Dermis blood vessel endothelial cell (primary cell): ENCODE results near the gene CDCP1. TPM values are rescaled to one million over a fixed set of nuclear protein-coding genes. Genes with fewer than 3 reads are reported as not detected.

Source experiments
- DNase-seq: peaks from one replicate; pipeline ENCODE4 v3.0.0; 2010
- total RNA-seq: library from RNA; depleted of rRNA; stranded (reverse); fragments of >200 nt; gene quantifications from 2 replicates; pipeline ENCODE4 v1.2.3, GENCODE V29; 2014

Gene CDCP1
- total RNA-seq, 1 donor from 2014 or later = 0.17 TPM

DNA sequence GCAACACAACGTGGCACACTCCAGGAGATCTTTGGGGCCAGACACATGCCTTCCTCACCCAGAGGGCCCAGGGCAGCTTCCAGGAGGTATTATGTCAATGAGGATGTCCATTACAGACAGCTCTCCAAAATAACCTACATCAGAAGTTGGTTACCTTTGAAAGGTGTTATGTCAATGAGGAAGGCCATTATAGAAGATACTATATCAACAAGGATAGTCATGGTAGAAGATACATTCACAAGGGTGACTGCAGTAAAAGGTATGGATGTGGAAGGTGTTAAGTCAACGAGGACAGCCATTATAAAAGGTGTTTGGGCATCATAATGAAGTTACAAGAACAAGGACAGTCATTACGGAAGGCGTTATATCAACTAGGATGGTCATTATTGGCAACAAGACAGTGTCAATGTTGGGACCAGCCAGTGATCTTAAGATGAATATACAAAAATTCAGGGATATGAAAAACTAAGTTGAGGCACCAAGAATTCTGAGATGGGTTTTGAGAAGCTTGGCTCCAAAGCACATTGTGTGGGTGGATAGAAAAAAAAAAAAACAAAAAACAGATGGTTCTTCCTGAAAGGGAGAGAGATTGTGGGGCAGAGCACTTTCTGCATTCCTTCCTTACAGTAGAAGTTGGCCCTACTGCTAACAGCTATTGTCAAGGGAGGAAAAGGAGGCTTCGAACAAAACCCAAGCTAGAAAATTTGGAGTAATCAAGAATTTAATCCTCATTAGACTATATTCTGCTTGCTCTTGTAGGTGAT is 11.2 kb downstream of the CDCP1 start:
- no peak for DNase-seq

DNA sequence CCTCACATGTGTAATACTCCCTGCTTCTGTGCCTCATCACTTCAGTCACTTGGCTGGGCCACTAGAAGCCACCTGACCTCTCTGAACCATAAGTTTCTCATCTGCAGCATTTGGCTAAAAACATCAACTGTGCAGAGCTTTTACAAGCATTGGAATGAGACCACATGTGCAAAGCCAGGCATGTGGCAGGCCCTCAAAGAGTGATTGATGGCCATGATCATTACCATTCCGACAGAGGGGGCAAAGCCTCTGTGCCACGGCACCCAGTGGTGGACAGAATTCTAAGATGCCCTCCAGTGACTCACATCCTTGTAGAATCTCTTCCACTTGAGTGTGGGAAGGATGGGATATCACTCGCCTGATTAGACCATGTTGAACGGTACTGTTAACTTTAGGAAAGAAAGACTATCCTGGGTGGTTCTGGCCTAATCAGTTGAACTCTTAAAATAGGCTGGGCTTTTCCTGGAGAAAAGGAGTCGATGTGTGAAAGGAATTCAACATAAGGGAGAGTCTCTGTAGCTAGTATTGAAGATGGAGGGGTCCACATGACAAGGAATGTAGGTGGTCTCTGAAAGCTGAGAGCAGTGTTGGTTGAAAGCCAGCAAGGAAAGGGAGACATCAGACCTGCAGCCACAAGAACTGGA is 13.5 kb downstream of the CDCP1 start:
- no peak for DNase-seq

DNA sequence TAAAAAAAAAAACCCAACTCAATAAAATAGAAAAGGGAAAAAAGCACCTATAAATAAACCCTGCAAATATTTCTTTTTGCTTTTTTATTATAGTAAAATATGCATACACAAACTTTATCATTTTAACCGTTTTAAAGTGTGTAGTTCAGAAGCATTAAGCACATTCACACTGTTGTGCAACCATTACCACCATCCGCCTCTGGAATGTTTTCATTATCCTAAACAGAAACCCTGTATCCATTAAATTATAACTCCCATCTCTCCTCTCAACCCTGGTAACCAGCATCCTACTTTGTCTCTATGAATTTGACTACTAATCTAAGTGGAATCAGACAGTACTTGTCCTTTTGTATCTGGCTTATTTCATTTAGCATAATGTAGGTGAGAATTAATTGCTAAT is 15.0 kb downstream of the CDCP1 start:
- DNase-seq = no peak

DNA sequence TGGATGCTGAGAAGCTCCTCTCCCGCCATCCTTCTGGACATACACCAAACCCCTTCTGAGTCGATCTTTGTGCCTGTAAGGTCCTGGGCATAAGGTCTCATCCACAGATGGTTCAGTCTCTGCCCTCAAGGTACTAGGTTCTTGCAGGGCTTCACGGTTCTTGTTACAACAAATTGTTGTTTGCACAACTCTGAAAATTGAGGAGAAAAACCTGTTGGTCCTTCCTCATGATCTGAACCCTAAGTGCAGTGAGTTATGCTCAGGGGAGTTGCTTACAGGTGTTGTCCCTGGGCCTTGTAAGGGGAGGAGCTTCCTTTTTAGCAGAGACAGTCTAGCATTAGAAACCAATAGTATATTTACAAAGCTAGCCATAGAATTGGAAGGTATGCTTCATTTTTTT is 15.7 kb downstream of the CDCP1 start:
- DNase-seq = no peak

DNA sequence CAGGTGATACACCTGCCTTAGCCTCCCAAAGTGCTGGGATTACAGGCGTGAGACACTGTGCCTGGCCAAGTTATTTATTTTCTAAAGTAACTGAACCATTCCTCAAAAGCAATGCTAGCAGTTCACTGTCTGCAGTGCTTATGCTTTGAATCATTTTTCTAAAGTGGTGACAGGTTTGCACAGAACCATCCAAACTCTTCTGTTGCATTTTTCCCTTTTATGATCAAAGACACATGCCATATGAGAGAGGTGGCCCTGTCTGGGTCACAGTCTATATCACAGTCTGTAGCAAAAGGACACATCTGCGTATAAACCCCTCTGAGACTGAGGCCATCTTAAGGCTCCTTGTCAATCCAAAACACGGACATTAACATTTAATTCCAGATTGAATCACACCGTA is 17.2 kb downstream of the CDCP1 start:
- DNase-seq = no peak

DNA sequence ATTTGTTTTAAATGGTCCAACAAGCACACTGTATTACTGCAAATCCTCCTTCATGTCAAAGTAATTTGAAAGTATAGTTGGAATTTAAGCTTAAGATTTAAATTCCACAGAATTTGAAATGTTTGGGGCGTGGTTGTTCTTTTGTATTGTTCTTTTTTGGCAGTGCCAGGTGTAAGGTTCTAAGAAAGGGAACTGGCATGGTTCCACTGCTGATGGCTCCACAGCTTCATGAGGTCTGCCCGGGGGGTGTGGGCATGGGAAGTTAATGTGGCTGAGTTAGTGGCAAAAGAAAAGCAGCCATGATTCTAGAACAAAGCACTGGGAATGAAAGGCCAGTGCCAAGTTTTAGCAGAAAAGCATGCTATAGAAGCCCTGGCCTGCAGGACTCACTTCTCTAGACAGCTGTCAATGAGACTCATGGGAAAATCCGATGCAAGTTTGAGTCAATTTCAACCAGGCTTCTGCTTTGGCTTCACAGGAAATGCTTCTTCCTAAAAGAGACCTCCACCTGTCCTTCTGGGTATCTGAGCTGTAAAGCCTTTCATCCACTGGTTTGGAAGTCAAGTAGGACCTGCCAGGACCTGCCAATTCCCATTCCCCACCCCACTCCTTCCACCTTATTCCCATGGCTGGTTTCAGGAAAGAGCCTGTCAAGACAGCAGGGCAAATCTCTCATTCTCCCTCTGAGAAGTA is 18.9 kb downstream of the CDCP1 start:
- no peak for DNase-seq

DNA sequence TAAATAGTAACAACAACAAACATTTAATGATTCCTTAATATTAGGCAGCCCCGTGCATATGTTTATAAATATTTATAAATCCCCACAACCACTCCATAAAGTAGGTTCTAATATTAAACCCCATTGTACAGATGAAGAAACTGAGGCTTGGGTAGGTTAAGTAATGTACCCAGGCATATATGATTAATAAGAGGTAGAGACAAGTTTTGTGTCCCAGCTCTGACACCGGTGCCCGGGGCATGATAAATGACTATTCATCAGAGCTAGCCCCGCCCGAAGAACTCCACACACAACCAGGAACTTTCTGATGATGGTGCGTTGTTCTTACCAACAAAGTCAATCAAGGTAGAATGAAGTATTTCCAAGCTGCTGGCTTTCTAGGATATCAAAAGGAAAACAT is 19.4 kb downstream of the CDCP1 start:
- no peak for DNase-seq

DNA sequence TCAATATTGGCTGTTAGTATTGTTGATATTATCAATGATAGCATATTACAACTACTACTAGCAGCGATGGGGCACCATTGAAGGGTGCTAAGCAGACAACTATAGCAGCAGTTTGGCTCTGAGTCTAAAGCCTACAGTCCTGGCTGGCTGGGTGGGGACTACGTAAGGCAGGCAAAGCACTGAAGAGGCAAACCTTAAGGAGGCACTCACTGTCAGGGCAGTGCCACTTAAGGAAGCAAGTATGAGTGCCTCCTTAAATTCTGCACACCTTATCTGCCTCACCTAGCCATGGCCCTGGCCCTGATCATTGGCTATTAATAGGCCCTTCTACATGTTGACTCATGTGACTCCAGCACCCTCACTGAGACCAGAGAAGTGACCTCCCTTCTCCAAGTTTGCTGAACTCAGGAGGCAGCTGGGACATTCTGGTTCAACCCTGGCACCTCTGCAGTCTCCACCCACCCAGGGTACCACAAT is 20.6 kb downstream of the CDCP1 start:
- no peak for DNase-seq

DNA sequence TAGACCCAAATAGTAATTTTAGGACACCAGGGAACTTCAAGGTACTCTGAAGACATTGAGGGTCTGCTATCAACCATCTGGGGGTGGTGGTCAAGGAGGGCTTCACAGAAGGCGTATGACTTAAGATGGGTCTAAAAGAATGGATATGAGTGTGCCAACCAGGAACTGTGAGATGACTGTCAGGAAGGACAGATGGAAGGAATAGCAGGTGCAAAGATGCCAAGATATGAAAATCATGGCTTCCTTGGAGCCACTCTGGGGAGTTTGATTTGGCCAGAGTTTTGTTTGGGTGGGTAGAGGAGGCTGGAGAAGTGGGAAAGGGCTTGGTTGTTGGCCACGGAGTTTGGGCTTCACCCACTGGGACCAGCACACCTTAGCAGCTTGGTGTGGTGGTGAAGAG is 21.2 kb downstream of the CDCP1 start:
- no peak for DNase-seq

DNA sequence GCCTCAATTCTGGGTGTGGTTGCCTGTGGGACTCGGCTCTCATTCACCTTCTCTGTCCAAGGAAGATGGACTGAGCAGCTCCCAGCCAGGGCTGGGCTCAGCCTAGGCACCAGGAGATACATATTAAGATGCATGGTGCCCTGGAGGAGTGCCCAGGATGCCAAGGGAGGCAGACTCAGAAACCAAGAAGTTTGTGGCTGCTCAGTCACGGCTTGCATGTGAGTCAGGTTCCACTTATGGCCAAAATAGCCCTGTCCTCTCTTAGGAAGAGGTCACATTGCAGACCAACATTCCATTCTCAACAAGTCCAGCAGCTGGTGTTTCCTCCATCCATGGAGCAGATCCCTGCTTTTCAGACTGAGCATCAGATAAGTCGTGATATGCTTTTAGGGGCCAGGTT is 21.8 kb downstream of the CDCP1 start:
- DNase-seq = peak; percentile 50

DNA sequence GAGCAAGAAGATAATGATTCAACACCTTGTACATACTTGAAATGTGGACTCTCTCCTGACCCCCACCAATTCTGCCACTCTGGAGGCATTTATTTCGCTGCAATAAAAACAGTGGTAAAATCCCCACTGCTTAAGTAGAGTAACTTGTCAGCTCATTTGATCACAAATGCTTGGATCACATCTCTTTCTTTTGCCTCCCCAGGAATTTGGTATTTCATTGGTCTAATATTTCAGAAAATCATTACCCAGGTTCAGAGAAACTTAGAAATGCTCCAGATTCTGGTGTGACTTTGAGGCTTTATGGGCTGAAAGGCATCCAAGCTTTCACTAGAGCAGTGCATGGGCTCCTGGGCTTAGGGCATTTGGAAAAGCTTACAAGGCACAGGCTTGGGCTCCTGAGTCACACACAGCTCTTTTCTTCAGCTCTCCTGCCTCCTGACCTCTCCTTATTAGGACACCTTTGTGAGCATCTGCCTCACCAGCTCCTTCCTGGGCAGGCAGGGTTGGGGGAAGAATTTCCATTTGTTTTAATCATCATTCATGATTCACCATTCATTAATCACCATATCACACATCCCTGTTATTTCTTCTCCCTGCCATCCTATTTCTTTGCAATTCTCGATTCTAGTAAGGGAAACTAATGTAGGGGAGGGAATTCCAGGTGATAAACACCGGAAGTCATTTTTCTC is 22.5 kb downstream of the CDCP1 start:
- peak; percentile 53 for DNase-seq

DNA sequence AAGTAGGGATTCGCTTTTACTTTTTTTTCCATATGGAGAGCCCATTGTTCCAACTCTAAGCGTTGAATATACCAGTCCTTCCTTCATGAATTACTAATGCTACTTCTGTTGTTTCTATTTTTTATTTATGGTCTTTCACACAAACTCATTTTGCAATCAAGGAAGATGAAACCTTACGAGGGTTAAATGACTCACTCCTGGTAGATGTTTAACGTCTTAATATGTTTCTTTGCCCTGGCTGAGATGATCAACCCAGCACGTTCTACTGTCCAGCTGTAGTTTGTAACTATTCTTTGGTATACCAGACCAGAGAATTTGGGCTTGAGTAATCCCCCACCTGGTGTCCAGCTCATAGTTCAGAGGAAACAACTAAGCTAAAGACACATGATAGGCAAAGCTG is 23.1 kb downstream of the CDCP1 start:
- peak; percentile 23 for DNase-seq

DNA sequence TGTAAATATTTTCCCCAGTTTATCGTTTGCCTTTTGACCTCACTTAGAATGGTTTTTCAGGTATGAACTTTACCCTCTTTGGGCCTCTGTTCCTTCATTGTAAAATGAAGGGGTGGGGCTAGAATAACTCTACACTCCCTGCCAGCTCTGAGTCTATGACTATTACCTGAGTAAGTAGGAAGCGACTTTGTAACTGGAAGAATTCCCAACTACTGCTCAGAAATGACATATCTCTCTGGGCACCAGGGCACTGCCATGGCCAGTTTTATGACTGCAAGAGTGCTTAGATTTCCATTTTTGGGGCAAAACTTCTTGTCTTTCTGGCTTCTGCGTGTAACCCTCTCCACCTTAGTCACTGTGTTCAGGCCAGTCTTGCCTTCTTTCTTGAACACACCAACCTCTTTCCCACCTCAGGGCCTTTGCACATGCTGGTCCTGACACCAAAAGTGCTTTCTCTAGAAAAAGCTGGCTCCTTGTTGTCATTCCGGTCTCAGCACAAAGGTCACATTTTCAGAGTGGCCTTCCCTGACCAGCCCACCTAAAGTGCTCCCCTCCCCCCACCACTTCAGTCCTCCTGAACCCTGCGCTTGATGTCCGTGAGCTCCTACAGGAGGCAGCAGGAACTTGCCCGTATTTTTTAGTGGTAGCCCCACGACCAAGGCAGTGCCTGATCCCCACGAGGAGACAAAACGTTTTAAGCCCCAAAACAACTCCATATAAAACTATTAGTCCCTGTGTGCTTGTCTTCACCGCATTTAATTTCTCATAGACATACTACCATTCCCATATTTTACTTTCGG is 25.6 kb downstream of the CDCP1 start:
- no peak for DNase-seq

DNA sequence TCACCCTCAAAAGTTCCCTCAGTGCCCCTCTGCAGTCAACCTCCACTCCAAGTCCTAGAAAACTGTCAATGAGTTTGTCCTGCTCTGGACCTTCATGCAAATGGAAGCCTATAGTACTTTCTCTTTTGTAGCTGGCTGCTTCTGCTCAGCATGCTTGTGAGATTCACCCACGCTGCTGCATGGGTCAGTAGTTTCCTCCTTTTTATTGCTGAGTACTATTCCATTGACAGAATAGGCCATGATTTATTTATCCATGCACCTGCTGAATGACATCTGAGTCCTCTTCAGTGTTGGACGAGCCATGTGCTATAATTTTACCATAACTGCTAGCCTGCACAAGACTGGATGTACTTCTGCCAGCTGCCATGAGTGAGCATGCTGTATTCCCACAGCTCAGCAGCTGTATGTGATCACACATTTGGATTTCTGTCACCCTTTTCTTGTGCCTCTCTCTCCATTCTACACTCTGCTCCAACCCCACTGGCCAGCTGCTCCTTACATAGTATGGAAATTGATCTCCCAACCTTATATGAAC is 26.3 kb downstream of the CDCP1 start:
- DNase-seq = no peak

DNA sequence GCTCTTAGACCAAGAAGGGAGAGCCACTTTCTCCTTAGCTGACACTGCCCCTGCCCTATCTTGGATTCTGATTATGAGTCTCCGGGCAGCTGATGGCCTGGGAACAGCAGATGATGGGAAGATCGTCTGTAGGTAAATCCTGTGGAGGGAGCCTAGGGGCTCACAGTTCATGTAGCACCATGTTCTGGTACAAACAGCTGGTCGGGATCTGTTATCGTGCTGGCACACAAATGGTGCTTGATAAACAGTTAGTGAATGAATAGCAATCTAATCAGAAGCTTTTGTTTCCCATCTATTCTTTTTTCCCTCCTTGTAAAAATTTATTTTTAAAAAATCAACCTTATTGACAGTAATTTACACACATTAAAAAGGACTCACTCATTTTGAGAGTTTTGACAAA is 26.8 kb downstream of the CDCP1 start:
- DNase-seq = no peak

DNA sequence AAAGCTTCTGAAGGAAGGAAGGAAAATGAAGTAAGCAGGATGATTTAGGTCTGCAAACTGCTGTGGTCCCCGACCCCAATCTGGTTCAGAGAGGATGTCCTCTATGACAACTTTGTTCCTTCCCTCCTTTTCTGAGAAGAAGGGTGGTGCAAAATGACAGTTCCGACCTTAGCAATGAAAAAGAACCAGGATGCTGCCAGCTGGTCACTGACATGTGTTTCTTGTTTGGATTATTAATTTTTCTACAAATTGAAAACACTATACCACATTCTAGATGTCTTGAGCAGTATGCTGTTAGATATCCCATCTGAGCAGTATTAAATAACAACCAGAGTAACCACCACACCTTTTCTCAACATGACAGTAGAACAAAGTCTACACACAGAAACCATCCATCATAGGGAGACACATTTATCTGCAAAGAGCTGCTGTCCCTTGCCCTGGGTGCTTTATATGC is 27.5 kb downstream of the CDCP1 start:
- DNase-seq = no peak

DNA sequence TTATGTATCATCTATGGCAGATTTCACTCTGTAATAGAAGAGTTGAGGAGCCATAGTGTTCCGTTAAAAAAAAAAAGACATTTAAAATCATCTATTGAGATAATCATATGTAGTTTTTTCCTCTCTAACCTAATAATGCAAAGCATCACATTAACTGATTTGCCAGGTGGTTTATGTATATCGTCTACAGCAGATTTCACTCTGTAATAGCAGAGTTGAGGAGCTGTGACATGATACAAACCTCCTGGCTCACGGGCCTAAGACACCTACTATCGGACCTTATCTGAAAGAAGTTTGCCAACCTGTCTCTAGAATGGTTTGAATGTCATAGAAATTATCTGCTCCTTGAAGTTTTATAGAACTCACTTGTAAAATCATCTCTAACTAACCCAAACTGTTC is 29.8 kb downstream of the CDCP1 start:
- DNase-seq = no peak

DNA sequence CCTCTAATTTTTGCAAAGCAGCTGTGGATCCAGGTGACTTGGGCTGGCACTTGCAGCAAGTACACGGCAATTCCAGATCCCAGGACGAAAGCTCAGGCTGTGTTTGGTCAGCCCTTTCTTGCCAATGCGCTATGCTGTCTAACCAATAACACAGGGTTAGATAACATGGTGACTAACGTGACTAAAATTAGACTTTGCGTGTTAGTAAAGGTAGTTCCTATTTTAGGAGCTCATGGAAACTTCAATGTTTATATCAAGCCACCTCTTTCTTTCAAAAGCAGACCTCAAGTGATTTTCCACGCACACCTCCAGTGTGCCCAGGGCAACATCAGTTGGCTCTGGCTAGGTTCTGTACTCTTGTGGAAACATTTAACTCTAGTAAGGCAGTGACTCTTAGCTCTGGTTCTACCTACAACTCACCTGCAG is 32.5 kb downstream of the CDCP1 start:
- DNase-seq = no peak

DNA sequence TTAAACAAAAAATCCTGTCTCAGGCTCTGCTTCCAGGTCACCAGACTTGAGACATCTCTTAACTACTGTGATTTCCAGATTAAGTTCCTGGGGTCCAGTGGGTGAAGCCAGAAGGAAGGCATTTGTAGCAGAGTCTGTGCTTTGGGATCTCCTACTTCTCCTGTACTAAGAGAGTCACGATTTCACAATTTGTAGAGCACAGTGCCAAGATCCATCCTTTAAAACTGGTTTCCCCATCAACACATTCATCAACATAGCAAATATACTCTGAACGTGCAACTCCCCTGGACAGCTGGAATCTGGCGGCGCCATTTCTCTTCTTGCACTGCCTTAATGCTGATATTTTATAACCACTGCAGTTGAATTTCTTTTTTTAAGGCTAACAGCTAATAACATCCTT is 33.2 kb downstream of the CDCP1 start:
- no peak for DNase-seq

DNA sequence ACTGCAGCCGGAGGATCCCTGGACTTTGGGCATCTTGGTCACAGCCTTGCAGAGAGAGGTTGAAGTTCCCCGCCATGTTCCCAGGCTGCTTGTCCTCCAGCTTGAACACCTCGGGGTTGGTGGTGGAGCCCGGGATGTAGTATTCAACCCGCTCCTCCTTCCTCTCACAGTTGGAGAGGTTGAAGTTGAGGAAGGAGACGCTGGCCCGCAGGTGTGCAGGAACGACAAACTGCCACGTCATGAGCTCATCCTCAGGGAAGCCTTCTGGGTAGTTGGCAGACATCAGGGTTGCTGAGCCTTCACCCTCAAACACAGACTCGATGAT is 35.7 kb downstream of the CDCP1 start:
- no peak for DNase-seq

DNA sequence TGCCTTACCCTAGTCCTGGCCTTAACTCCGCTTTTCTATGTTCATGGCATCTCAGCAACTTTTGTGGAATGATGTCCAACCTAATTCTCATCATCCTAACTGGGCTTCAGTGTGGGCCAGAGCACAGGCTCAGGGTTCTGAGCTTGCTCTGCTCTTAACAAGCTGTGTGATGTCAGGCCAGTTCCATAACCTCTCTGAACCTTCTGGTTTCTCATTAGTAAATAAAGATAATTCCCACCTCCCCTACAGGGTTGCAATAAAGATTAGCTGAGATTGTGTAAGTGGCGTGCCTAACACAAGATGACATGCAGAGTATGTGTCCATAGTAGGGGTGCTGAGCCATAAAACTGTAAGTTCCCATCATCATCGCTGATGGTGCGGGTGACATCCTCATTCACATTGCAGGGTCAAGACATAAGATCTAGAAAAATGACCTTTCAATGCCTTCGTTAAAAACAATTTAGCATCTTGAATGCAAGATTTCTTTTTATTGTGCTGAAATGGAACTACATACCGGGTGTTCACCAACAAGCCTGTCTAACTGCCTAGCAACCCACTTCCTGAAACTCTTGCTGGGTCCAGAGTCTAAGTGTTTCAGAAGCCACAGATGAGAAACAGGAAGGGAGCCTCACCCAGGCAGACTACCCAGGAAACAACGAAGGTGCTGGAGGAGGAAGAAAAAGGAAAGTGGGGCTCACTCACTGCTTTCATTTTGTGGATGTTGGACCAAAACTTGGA is 36.2 kb downstream of the CDCP1 start:
- no peak for DNase-seq
